Body of pancreas (tissue), 4 donors: ENCODE data around the gene NUPR1.

Experiments
- POLR2A ChIP-seq, 3 donors: fragments of 450-650 bp; IDR thresholded peaks; one replicate each; pipeline ENCODE4 v1.6.1; 2016; ENCODE audit warnings: antibody characterized with exemption in 3 of 3, mild to moderate bottlenecking in 2 of 3
- TF ChIP-seq, protein P1 (sequence below), 7 experiments: fragments of 450-650 bp in 4 of 7; fragments of 200-600 bp in 3 of 7; sonication (generic) in 3 of 7; IDR thresholded peaks; one replicate each; pipeline ENCODE4 v1.5.1; 2016 to 2019; ENCODE audit warnings: antibody characterized with exemption in 7 of 7

- TF ChIP-seq, protein P1, sequence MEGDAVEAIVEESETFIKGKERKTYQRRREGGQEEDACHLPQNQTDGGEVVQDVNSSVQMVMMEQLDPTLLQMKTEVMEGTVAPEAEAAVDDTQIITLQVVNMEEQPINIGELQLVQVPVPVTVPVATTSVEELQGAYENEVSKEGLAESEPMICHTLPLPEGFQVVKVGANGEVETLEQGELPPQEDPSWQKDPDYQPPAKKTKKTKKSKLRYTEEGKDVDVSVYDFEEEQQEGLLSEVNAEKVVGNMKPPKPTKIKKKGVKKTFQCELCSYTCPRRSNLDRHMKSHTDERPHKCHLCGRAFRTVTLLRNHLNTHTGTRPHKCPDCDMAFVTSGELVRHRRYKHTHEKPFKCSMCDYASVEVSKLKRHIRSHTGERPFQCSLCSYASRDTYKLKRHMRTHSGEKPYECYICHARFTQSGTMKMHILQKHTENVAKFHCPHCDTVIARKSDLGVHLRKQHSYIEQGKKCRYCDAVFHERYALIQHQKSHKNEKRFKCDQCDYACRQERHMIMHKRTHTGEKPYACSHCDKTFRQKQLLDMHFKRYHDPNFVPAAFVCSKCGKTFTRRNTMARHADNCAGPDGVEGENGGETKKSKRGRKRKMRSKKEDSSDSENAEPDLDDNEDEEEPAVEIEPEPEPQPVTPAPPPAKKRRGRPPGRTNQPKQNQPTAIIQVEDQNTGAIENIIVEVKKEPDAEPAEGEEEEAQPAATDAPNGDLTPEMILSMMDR (IDR thresholded peaks at IDR 0.05): no peak
- TF ChIP-seq POLR2A (IDR thresholded peaks at IDR 0.05): no peak
These were observed 35.3 kb upstream of the NUPR1 start for GRCh38 chr16:28573738-28574718.
